Endothelial cell of umbilical vein (primary cell): ENCODE results near the gene RTN4IP1. TPM values are rescaled to one million over a fixed set of nuclear protein-coding genes. Genes with fewer than 3 reads are reported as not detected.

Experiments used
- BruUV-seq: library from RNA; stranded (reverse); fragments of 400-500 nt; replicated peaks from 2 replicates; lab custom pipeline; 2021; lab: Mats Ljungman, UMichigan
- CTCF ChIA-PET: fragments of 300-600, 350-600 bp; sonication (Branson Sonifier 250); formaldehyde crosslinking; loops from one replicate; lab custom pipeline; 2021; ENCODE audit warnings: antibody characterized with exemption, inconsistent platforms; lab: Charles Lee
- POLR2A ChIA-PET: fragments of 300-600, 350-600 bp; sonication (Branson Sonifier 250); formaldehyde crosslinking; loops from one replicate; lab custom pipeline; 2021; ENCODE audit warnings: antibody characterized with exemption, inconsistent platforms; lab: Charles Lee
- DNase-seq: peaks from one replicate; pipeline ENCODE4 v3.0.0-alpha.2; 2011; ENCODE audit warnings: low read depth, low spot score
- FAIRE-seq: peaks from 2 replicates; lab custom pipeline; 2011; peaks lifted over from hg19 to GRCh38; lab: Jason Lieb, UNC
- H2AFZ ChIP-seq: 2 replicates; pipeline ENCODE4 v1.6.0; 2012; ENCODE audit warnings: low read depth, low read length, control low read depth, inconsistent platforms
- H3K27ac ChIP-seq: 2 replicates; pipeline ENCODE4 v1.5.1; 2011; ENCODE audit warnings: low read depth, mild to moderate bottlenecking, control low read depth, low read length, moderate library complexity; ENCODE audit not compliant: insufficient read depth
- H3K27me3 ChIP-seq, 2 experiments: 2 replicates each; pipeline versions ENCODE4 v1.6.0 to v1.6.1; 2011; ENCODE audit warnings: low read length in 2 of 2, mixed read lengths in 1 of 2; ENCODE audit not compliant: control insufficient read depth in 2 of 2, insufficient read depth in 2 of 2
- H3K36me3 ChIP-seq, 2 experiments: 2 replicates in 1 of 2; 3 replicates in 1 of 2; pipeline ENCODE4 v1.5.1; 2011; ENCODE audit warnings: low read length in 2 of 2, mild to moderate bottlenecking in 1 of 2, moderate library complexity in 1 of 2; ENCODE audit not compliant: control insufficient read depth in 2 of 2, insufficient read depth in 2 of 2; ENCODE audit errors: extremely low read depth in 1 of 2
- H3K4me1 ChIP-seq: 3 replicates; pipeline ENCODE4 v1.5.1; 2011; ENCODE audit warnings: mild to moderate bottlenecking, low read length; ENCODE audit not compliant: control insufficient read depth, insufficient read depth; ENCODE audit errors: extremely low read depth
- H3K4me2 ChIP-seq: 2 replicates; pipeline ENCODE4 v1.6.1; 2011; ENCODE audit warnings: low read length, control low read depth, mixed read lengths; ENCODE audit not compliant: insufficient read depth
- H3K4me3 ChIP-seq, 3 experiments: fragments of 200-600 bp in 1 of 3; sonication (generic), shearing (Covaris generic) in 1 of 3; replicated peaks in 1 of 3; 2 replicates each; pipeline ENCODE4 v1.5.1; 2011 to 2016; ENCODE audit warnings: control low read depth in 3 of 3, low read length in 3 of 3, mild to moderate bottlenecking in 2 of 3, inconsistent platforms in 1 of 3, low read depth in 1 of 3, moderate library complexity in 1 of 3; ENCODE audit not compliant: insufficient read depth in 1 of 3
- H3K79me2 ChIP-seq: 2 replicates; pipeline ENCODE4 v1.6.0; 2012; ENCODE audit warnings: low read length, inconsistent platforms; ENCODE audit not compliant: control insufficient read depth, insufficient read depth
- H3K9ac ChIP-seq: replicated peaks from 2 replicates; pipeline ENCODE3; 2011; ENCODE audit warnings: low read length, control low read depth; ENCODE audit not compliant: insufficient read depth; ENCODE audit errors: extremely low read depth
- H3K9me1 ChIP-seq: replicated peaks from 3 replicates; pipeline ENCODE4 v1.6.0; 2011; ENCODE audit warnings: mild to moderate bottlenecking, low read length; ENCODE audit not compliant: control insufficient read depth, insufficient read depth; ENCODE audit errors: extremely low read depth
- H3K9me3 ChIP-seq: replicated peaks from 2 replicates; pipeline ENCODE4 v1.5.1; 2012; ENCODE audit warnings: low read length, inconsistent platforms; ENCODE audit not compliant: control insufficient read depth, insufficient read depth
- H4K20me1 ChIP-seq: replicated peaks from 2 replicates; pipeline ENCODE3; 2011; ENCODE audit warnings: mild to moderate bottlenecking, low read length; ENCODE audit not compliant: control insufficient read depth, insufficient read depth; ENCODE audit errors: extremely low read depth
- CTCF ChIP-seq, 2 donors: IDR thresholded peaks; 1 replicate in 1 of 2; 2 replicates in 1 of 2; pipeline ENCODE4 v1.5.1; 2011; ENCODE audit warnings: low read length in 2 of 2, mild to moderate bottlenecking in 2 of 2, moderate library complexity in 2 of 2, control low read depth in 1 of 2, inconsistent platforms in 1 of 2, low read depth in 1 of 2; ENCODE audit not compliant: insufficient read depth in 1 of 2; ENCODE audit errors: extremely low read depth in 1 of 2
- EZH2 ChIP-seq: IDR thresholded peaks from 2 replicates; pipeline ENCODE4 v1.6.1; 2012; ENCODE audit warnings: borderline replicate concordance, low read depth, mild to moderate bottlenecking, moderate library complexity, low read length, inconsistent platforms; ENCODE audit not compliant: severe bottlenecking
- FOS ChIP-seq: IDR thresholded peaks from 2 replicates; pipeline ENCODE4 v1.6.1; 2011; ENCODE audit warnings: mild to moderate bottlenecking, low read length, moderate library complexity, borderline replicate concordance; ENCODE audit not compliant: insufficient read depth
- GATA2 ChIP-seq: IDR thresholded peaks from 2 replicates; pipeline ENCODE4 v1.7.0; 2011; ENCODE audit warnings: low read depth, mild to moderate bottlenecking, moderate library complexity, mixed read lengths, low read length; ENCODE audit not compliant: insufficient read length, insufficient read depth
- JUN ChIP-seq: IDR thresholded peaks from 2 replicates; pipeline ENCODE4 v1.6.1; 2011; ENCODE audit warnings: borderline replicate concordance, low read depth; ENCODE audit not compliant: insufficient read length, insufficient read depth
- MYC ChIP-seq: IDR thresholded peaks from one replicate; pipeline ENCODE4 v1.6.1; 2011; ENCODE audit warnings: mild to moderate bottlenecking, low read depth, low read length
- POLR2A ChIP-seq: IDR thresholded peaks from 2 replicates; pipeline ENCODE4 v1.6.1; 2012; ENCODE audit warnings: low read depth, mild to moderate bottlenecking, control low read depth, low read length
- POLR2AphosphoS5 ChIP-seq: IDR thresholded peaks from 2 replicates; pipeline ENCODE4 v1.6.1; 2012; ENCODE audit warnings: low read depth, mild to moderate bottlenecking, control low read depth, low read length, moderate library complexity; ENCODE audit not compliant: insufficient read depth
- dilution Hi-C: fragments of 300-500 bp; cut with MboI; formaldehyde crosslinking; loops from one replicate; pipeline ENCODE4 v1.15.0; 2019; ENCODE audit warnings: low sequenced_read_pairs; ENCODE audit not compliant: extremely low pct_ligation_motif_present
- intact Hi-C: fragments of 100-400 bp; cut with micrococcal nuclease; formaldehyde crosslinking; loops from one replicate; pipeline ENCODE4 v1.10.0; 2022
- polyA plus RNA-seq, 4 experiments: library from polyadenylated mRNA; depleted of rRNA in 3 of 4; stranded (reverse) in 3 of 4; unstranded in 1 of 4; fragments of >200 nt; gene quantifications; 2 replicates each; pipeline versions ENCODE4 v1.2.1 to v1.2.3, GENCODE V29; 2011 to 2012; ENCODE audit warnings: missing spikeins in 1 of 4
- total RNA-seq: library from RNA; stranded (reverse); gene quantifications from 2 replicates; pipeline ENCODE4 v1.2.3, GENCODE V29; 2021
- TF ChIP-seq, protein P1 (sequence below): IDR thresholded peaks from 2 replicates; pipeline ENCODE4 v1.6.1; 2011; ENCODE audit not compliant: insufficient read depth, insufficient read length

The RTN4IP1 gene
- total and polyA plus RNA-seq, 2 donors (not counting 3 experiments of a cell fraction or from before 2014, with no cell fraction given) = 3.9 to 5.4 TPM

- Histone ChIP-seq H3K9me1 (no peaks in the 10 kb centered on the region), H3K27me3 (no peaks in the 10 kb centered on the region), H3K9me3 (no peaks in the 10 kb centered on the region), H3K4me3 (no peak overlapping the region), H4K20me1 (no peaks in the 10 kb centered on the region), H3K27ac (no peak overlapping the region), H3K36me3 (peaks cover 4 to 5% of the 10 kb centered on the region in 2 experiments), H2AFZ (no peak overlapping the region), H3K4me1 (peaks cover 3% of the 10 kb centered on the region), H3K79me2 (peaks cover 2% of the 10 kb centered on the region), H3K9ac (no peak overlapping the region), H3K4me2 (no peak overlapping the region)
- ChIA-PET CTCF (no interaction called here), POLR2A (no interaction called here)
- dilution Hi-C loops (no loop called here), intact Hi-C loops (no loop called here)
- no peak for FAIRE-seq
- no TSS peak for BruUV-seq
- DNase-seq = no peak
- no peak for TF ChIP-seq JUN
- no peak for TF ChIP-seq POLR2A
- no peak for TF ChIP-seq CTCF (IDR thresholded peaks at IDR 0.05; ENCODE audit: extremely low read depth in 1 of 2, insufficient read depth in 1 of 2, low read depth in 1 of 2, low read length in 2 of 2)
- no peak for TF ChIP-seq FOS
- TF ChIP-seq, protein P1, sequence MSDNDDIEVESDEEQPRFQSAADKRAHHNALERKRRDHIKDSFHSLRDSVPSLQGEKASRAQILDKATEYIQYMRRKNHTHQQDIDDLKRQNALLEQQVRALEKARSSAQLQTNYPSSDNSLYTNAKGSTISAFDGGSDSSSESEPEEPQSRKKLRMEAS = no peak
- TF ChIP-seq GATA2 = no peak
- TF ChIP-seq MYC = no peak
- no peak for TF ChIP-seq POLR2AphosphoS5
- no peak for TF ChIP-seq EZH2
Measured at GRCh38 chr6:106643061-106643460, 13.8 kb upstream of the RTN4IP1 start.
